Left ventricle myocardium inferior (tissue), 1 donor: ENCODE measurements around the gene SPDEF. TPM values are rescaled to one million over a fixed set of nuclear protein-coding genes. Genes with fewer than 3 reads are reported as not detected.

Experiments
- DNase-seq: peaks from one replicate; pipeline ENCODE4 v3.0.0-alpha.2; 2020
- H3K27ac ChIP-seq: fragments of 200-600 bp; replicated peaks from 2 replicates; pipeline ENCODE4 v1.8.0; 2021
- H3K27me3 ChIP-seq: fragments of 200-600 bp; 2 replicates; pipeline ENCODE4 v1.8.0; 2021; ENCODE audit warnings: low read depth
- H3K36me3 ChIP-seq: fragments of 200-600 bp; 2 replicates; pipeline ENCODE4 v1.8.0; 2021
- H3K4me1 ChIP-seq: fragments of 200-600 bp; 2 replicates; pipeline ENCODE4 v1.8.0; 2021
- H3K4me3 ChIP-seq: fragments of 200-600 bp; 2 replicates; pipeline ENCODE4 v1.8.0; 2021; ENCODE audit warnings: mild to moderate bottlenecking, moderate library complexity
- H3K9me3 ChIP-seq: fragments of 200-600 bp; replicated peaks from 2 replicates; pipeline ENCODE4 v1.8.0; 2021
- CTCF ChIP-seq: fragments of 200-600 bp; IDR thresholded peaks from 2 replicates; pipeline ENCODE4 v1.8.0; 2021; ENCODE audit warnings: antibody characterized with exemption, mild to moderate bottlenecking, borderline replicate concordance
- intact Hi-C: fragments of 100-400 bp; cut with micrococcal nuclease; formaldehyde crosslinking; loops from one replicate; pipeline ENCODE4 v1.11.0; 2022
- long read RNA-seq: library from polyadenylated mRNA; unstranded; transcript quantifications from one replicate; pipeline ENCODE4 v2.0.0, GENCODE V29; 2021
- total RNA-seq: library from RNA; stranded (reverse); fragmentation: NEBNext Ultra II Directional; extraction: Animal tissue kit (Norgen Biotek cat#: 25700); gene quantifications from one replicate; pipeline ENCODE4 v1.2.1, GENCODE V29; 2021
- donor health status: DM: no; HTN: yes; CAD: no; lungs with severe emphysema.

SPDEF gene
- 0.11 TPM for total RNA-seq
- long read RNA-seq, result 0 reads

- H3K9me3 ChIP-seq, result peaks cover 10% of the 10 kb centered on the region
- no peak for DNase-seq
- H3K4me3 ChIP-seq, result no peak within 1 kb of the TSS
- no peaks in the 10 kb centered on the region for H3K36me3 ChIP-seq
- TF ChIP-seq CTCF, result no peak
- peaks cover 13% of the 10 kb centered on the region for H3K4me1 ChIP-seq
- no peaks in the 10 kb centered on the region for H3K27me3 ChIP-seq
- H3K27ac ChIP-seq, result no peak within 1 kb of the TSS
- intact Hi-C loops, result no loop called here
Measured at GRCh38 chr6:34556031-34556471, at the start of gene SPDEF. SPDEF (minus strand) TSS chr6:34556329; CDS start chr6:34544455, 11,874 bp downstream.

GRCh38 chr6:34603707-34604106 is 47.6 kb upstream of the SPDEF start:
- Histone ChIP-seq H3K4me3 (no peak overlapping the region), H3K36me3 (peaks cover 14% of the 10 kb centered on the region), H3K27ac (no peak overlapping the region), H3K9me3 (no peaks in the 10 kb centered on the region), H3K4me1 (peaks cover 54% of the 10 kb centered on the region), H3K27me3 (no peaks in the 10 kb centered on the region)
- no peak for DNase-seq
- no peak for TF ChIP-seq CTCF
- intact Hi-C loops, result no loop called here

GRCh38 chr6:34602318-34603111 is 46.4 kb upstream of the SPDEF start:
- H3K27me3 ChIP-seq, result no peaks in the 10 kb centered on the region
- no peak for DNase-seq
- intact Hi-C loops, result no loop called here
- peak overlapping the region; percentile 72 for H3K27ac ChIP-seq
- H3K36me3 ChIP-seq, result peaks cover 14% of the 10 kb centered on the region
- H3K9me3 ChIP-seq, result no peaks in the 10 kb centered on the region
- H3K4me3 ChIP-seq, result no peak overlapping the region
- H3K4me1 ChIP-seq, result peaks cover 62% of the 10 kb centered on the region
- no peak for TF ChIP-seq CTCF

GRCh38 chr6:34601706-34602105 is 45.6 kb upstream of the SPDEF start:
- peaks cover 14% of the 10 kb centered on the region for H3K36me3 ChIP-seq
- intact Hi-C loops, result no loop called here
- H3K9me3 ChIP-seq, result no peaks in the 10 kb centered on the region
- H3K27ac ChIP-seq, result peak overlapping the region; percentile 72
- TF ChIP-seq CTCF, result no peak
- H3K4me3 ChIP-seq, result peak overlapping the region; percentile 42
- H3K27me3 ChIP-seq, result no peaks in the 10 kb centered on the region
- no peak for DNase-seq
- H3K4me1 ChIP-seq, result peaks cover 68% of the 10 kb centered on the region

GRCh38 chr6:34600796-34601195 is 44.7 kb upstream of the SPDEF start:
- H3K27me3 ChIP-seq, result no peaks in the 10 kb centered on the region
- H3K4me3 ChIP-seq, result peak overlapping the region; percentile 42
- intact Hi-C loops, result no loop called here
- H3K4me1 ChIP-seq, result peaks cover 70% of the 10 kb centered on the region
- H3K9me3 ChIP-seq, result no peaks in the 10 kb centered on the region
- peak overlapping the region; percentile 72 for H3K27ac ChIP-seq
- H3K36me3 ChIP-seq, result peaks cover 6% of the 10 kb centered on the region
- no peak for DNase-seq
- TF ChIP-seq CTCF, result no peak
